ENCODE results near the gene ZNF35. TPM values are rescaled to one million over a fixed set of nuclear protein-coding genes. Genes with fewer than 3 reads are reported as not detected.

ZNF35 gene
- total RNA-seq, 1 experiment from 2014 or later, result 7.9 TPM

DNA sequence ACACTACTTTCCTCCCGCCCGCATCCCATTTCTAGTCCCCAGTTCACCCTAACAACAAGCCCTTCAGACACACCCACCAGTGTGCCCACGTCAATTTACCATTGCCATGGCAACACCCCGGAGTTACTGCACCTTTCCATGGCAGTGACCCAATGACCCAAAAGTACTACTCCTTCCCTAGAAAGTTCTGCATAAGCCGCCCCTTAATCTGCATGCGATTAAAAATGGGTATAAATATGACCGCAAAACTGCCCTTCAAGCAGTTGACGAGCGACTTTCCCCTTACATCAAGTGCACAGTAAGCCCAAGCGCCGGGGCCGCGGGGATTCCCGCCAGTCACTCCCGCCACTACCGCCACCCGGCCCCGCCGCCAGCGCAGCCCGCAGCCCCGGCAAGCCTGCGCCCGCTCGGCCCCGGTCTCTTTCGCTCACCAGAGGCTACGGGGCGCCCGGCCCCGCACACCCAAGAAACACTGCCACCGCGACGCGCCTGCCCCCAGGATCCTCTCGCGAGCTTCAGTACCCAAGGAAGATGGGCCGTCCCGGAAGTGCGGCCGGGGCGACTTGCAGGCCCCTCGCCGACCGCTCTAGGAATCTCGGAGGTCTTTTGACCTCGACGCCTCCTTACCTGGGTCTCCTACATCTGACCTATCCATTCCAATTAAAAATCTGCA is 36.7 kb downstream of the ZNF35 start:
- Histone ChIP-seq H3K4me2 (ENCODE audit: low read length) (no peak overlapping the region), H3K4me1 (ENCODE audit: control insufficient read depth in 1 of 2, insufficient read depth in 2 of 2, low read length in 2 of 2) (no peaks in the 10 kb centered on the region), H3K79me2 (ENCODE audit: insufficient read depth, low read length) (no peaks in the 10 kb centered on the region), H4K20me1 (ENCODE audit: insufficient read depth) (no peaks in the 10 kb centered on the region), H3K27ac (ENCODE audit: low read depth, low read length) (no peak overlapping the region), H3K36me3 (ENCODE audit: control insufficient read depth in 1 of 2, insufficient read depth in 2 of 2, low read length in 2 of 2) (no peaks in the 10 kb centered on the region), H3K27me3 (ENCODE audit: insufficient read depth, low read length) (no peaks in the 10 kb centered on the region), H3K9ac (ENCODE audit: low read length) (no peak overlapping the region), H2AFZ (ENCODE audit: low read depth, low read length, poor library complexity, severe bottlenecking) (no peak overlapping the region), H3K4me3 (replicated peaks in 1 of 2; ENCODE audit: low read depth in 1 of 2, low read length in 2 of 2) (no peak overlapping the region), H3K9me2 (ENCODE audit: insufficient read depth) (no peaks in the 10 kb centered on the region), H3K9me3 (ENCODE audit: control insufficient read depth in 1 of 2, insufficient read depth in 1 of 2, low read depth in 1 of 2, low read length in 2 of 2) (peaks cover 5% of the 10 kb centered on the region in 2 experiments; a peak in 2 of 4 replicates)
- TF ChIP-seq YY1 (IDR thresholded peaks at IDR 0.05; ENCODE audit: extremely low read depth, insufficient replicate concordance, low read depth, low read length), result no peak
- TF ChIP-seq SP1 (IDR thresholded peaks at IDR 0.05; ENCODE audit: low read depth), result no peak
- TF ChIP-seq POLR2A (IDR thresholded peaks at IDR 0.05; ENCODE audit: borderline replicate concordance, extremely low read depth, insufficient read depth, insufficient read length), result no peak
- no peak for TF ChIP-seq ZNF274 (IDR thresholded peaks at IDR 0.05; ENCODE audit: low read depth, low read length)
- no peak for TF ChIP-seq EGR1 (IDR thresholded peaks at IDR 0.05; ENCODE audit: low read depth)
- no peak for TF ChIP-seq JUND (IDR thresholded peaks at IDR 0.05)
- no peak for TF ChIP-seq CBX3 (IDR thresholded peaks at IDR 0.05; ENCODE audit: low read depth)
- no peak for TF ChIP-seq POLR2AphosphoS5 (IDR thresholded peaks at IDR 0.05; ENCODE audit: low read depth, low read length)
- no peak for TF ChIP-seq RAD21 (IDR thresholded peaks at IDR 0.05; ENCODE audit: low read depth)
- BruUV-seq (replicated peaks), result no TSS peak
- no peak for DNase-seq (ENCODE audit: low read depth, low spot score)
- POLR2A ChIA-PET, result no interaction called here
- intact Hi-C loops (cut with micrococcal nuclease), result no loop called here
- ATAC-seq, result no peak
- RAD21 ChIA-PET (ENCODE audit: low non-redundant PET in 1 of 2, low total read pairs in 2 of 2, uncharacterized antibody in 2 of 2, unreplicated experiment in 2 of 2), result no interaction called here
- CTCF ChIA-PET, result no interaction called here

DNA sequence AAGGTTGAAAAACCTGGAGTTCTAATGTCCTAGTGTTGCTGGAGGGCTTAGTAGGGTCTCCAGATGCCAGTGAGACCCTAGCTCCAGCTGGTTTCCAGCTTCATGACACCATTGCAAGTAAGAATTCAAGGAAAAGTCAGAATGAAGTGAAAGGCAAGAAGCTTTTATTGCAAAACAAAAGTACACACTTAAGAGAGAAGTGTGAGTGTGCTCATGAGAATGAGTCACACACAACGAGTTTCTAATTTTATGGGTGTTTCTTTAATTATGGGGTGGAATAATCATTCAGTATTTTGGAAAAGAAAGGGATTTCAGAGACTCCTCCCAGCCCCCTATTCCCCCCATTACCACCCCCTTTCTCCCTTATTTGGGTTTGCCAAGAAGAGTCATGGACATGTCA is 39.4 kb downstream of the ZNF35 start:
- Histone ChIP-seq H3K27ac (ENCODE audit: low read depth, low read length) (no peak overlapping the region), H3K9me2 (ENCODE audit: insufficient read depth) (no peaks in the 10 kb centered on the region), H3K4me2 (ENCODE audit: low read length) (no peak overlapping the region), H4K20me1 (ENCODE audit: insufficient read depth) (no peaks in the 10 kb centered on the region), H2AFZ (ENCODE audit: low read depth, low read length, poor library complexity, severe bottlenecking) (no peak overlapping the region), H3K4me1 (ENCODE audit: control insufficient read depth in 1 of 2, insufficient read depth in 2 of 2, low read length in 2 of 2) (no peaks in the 10 kb centered on the region), H3K79me2 (ENCODE audit: insufficient read depth, low read length) (no peaks in the 10 kb centered on the region), H3K9me3 (ENCODE audit: control insufficient read depth in 1 of 2, insufficient read depth in 1 of 2, low read depth in 1 of 2, low read length in 2 of 2) (peaks cover 5% of the 10 kb centered on the region in 2 experiments; a peak in 2 of 4 replicates), H3K36me3 (ENCODE audit: control insufficient read depth in 1 of 2, insufficient read depth in 2 of 2, low read length in 2 of 2) (no peaks in the 10 kb centered on the region), H3K9ac (ENCODE audit: low read length) (no peak overlapping the region), H3K4me3 (replicated peaks in 1 of 2; ENCODE audit: low read depth in 1 of 2, low read length in 2 of 2) (no peak overlapping the region), H3K27me3 (ENCODE audit: insufficient read depth, low read length) (no peaks in the 10 kb centered on the region)
- intact Hi-C loops (cut with micrococcal nuclease), result no loop called here
- ChIA-PET RAD21 (ENCODE audit: low non-redundant PET in 1 of 2, low total read pairs in 2 of 2, uncharacterized antibody in 2 of 2, unreplicated experiment in 2 of 2) (no interaction called here), CTCF (no interaction called here), POLR2A (no interaction called here)
- no TSS peak for BruUV-seq (replicated peaks)
- ATAC-seq (no peak), DNase-seq (ENCODE audit: low read depth, low spot score) (no peak)
- no peak for TF ChIP-seq ELF1 (IDR thresholded peaks at IDR 0.05; ENCODE audit: borderline replicate concordance, low read depth)
- no peak for TF ChIP-seq RAD21 (IDR thresholded peaks at IDR 0.05; ENCODE audit: low read depth)
- no peak for TF ChIP-seq CTCF (IDR thresholded peaks at IDR 0.05 in 2 of 3, conservative IDR thresholded peaks at IDR 0.05 in 1 of 3; ENCODE audit: borderline replicate concordance in 1 of 3, insufficient read depth in 1 of 3, low read depth in 2 of 3, low read length in 2 of 3)
- no peak for TF ChIP-seq POLR2A (IDR thresholded peaks at IDR 0.05; ENCODE audit: borderline replicate concordance, extremely low read depth, insufficient read depth, insufficient read length)
- no peak for TF ChIP-seq SP1 (IDR thresholded peaks at IDR 0.05; ENCODE audit: low read depth)
- no peak for TF ChIP-seq TCF7L2 (IDR thresholded peaks at IDR 0.05; ENCODE audit: borderline replicate concordance, extremely low read depth, insufficient read depth, insufficient read length)
- no peak for TF ChIP-seq CBX3 (IDR thresholded peaks at IDR 0.05; ENCODE audit: low read depth)
- TF ChIP-seq SIN3A (IDR thresholded peaks at IDR 0.05; ENCODE audit: low read depth), result no peak
- TF ChIP-seq ZBTB33 (IDR thresholded peaks at IDR 0.05; ENCODE audit: extremely low read depth, insufficient replicate concordance, low read length), result no peak
- no peak for TF ChIP-seq ATF3 (IDR thresholded peaks at IDR 0.05)
